Muscle layer of duodenum (tissue), 2 donors: Measurements from ENCODE around the gene RASAL1.
"Not testable (repeated sequence)": the region's sequence is repeated elsewhere in the genome, so short reads cannot be mapped to it uniquely, and the experiment has no call there.

Source experiments
- H3K27ac ChIP-seq: one replicate; pipeline ENCODE4 v1.7.0; 2013; ENCODE audit warnings: mild to moderate bottlenecking, low read length
- H3K27me3 ChIP-seq: one replicate; pipeline ENCODE4 v1.7.0; 2013; ENCODE audit warnings: low read depth, mild to moderate bottlenecking, control low read depth, low read length
- H3K36me3 ChIP-seq, 2 donors: one replicate each; pipeline ENCODE4 v1.7.0; 2013; ENCODE audit warnings: low read length in 2 of 2, control low read depth in 1 of 2, mild to moderate bottlenecking in 1 of 2; ENCODE audit not compliant: insufficient read depth in 2 of 2, control insufficient read depth in 1 of 2
- H3K4me1 ChIP-seq, 2 donors: one replicate each; pipeline ENCODE4 v1.7.0; 2013; ENCODE audit warnings: low read length in 2 of 2, mild to moderate bottlenecking in 2 of 2, control low read depth in 1 of 2, moderate library complexity in 1 of 2; ENCODE audit not compliant: insufficient read depth in 2 of 2, control insufficient read depth in 1 of 2
- H3K4me3 ChIP-seq, 2 donors: one replicate each; pipeline ENCODE4 v1.7.0; 2013; ENCODE audit warnings: low read length in 2 of 2, low read depth in 1 of 2, mild to moderate bottlenecking in 1 of 2
- H3K9me3 ChIP-seq, 2 donors: one replicate each; pipeline ENCODE4 v1.7.0; 2013; ENCODE audit warnings: low read length in 2 of 2, control low read depth in 1 of 2, mild to moderate bottlenecking in 1 of 2; ENCODE audit not compliant: control insufficient read depth in 1 of 2
- donor health status: healthy.

Gene RASAL1

GRCh38 chr12:113120670-113121370 is 14.7 kb downstream of the RASAL1 start:
- Histone ChIP-seq H3K27me3 (peaks cover 6% of the 10 kb centered on the region), H3K9me3 (peaks cover 0 to 5% of the 10 kb centered on the region in 2 donors), H3K27ac (no peak overlapping the region), H3K4me1 (no peaks in the 10 kb centered on the region), H3K36me3 (no peaks in the 10 kb centered on the region), H3K4me3 (no peak overlapping the region)

GRCh38 chr12:113119980-113120669 is 15.4 kb downstream of the RASAL1 start:
- no peak overlapping the region for H3K4me3 ChIP-seq
- H3K27ac ChIP-seq, result no peak overlapping the region

GRCh38 chr12:113118142-113118541 is 17.4 kb downstream of the RASAL1 start:
- peaks cover 6% of the 10 kb centered on the region for H3K27me3 ChIP-seq
- H3K36me3 ChIP-seq, result no peaks in the 10 kb centered on the region
- H3K4me1 ChIP-seq, result no peaks in the 10 kb centered on the region
- no peak overlapping the region for H3K27ac ChIP-seq
- H3K4me3 ChIP-seq, result no peak overlapping the region
- H3K9me3 ChIP-seq, result peaks cover 0 to 2% of the 10 kb centered on the region in 2 donors

More at GRCh38 chr12:113119980-113120669, 15.4 kb downstream of the RASAL1 start:
- Histone ChIP-seq H3K27me3 (peaks cover 6% of the 10 kb centered on the region), H3K36me3 (no peaks in the 10 kb centered on the region), H3K9me3 (peaks cover 0 to 5% of the 10 kb centered on the region in 2 donors), H3K4me1 (no peaks in the 10 kb centered on the region)

GRCh38 chr12:113117684-113118083 is 17.9 kb downstream of the RASAL1 start:
- not testable (repeated sequence) for H3K27me3 ChIP-seq

GRCh38 chr12:113116875-113117274 is 18.7 kb downstream of the RASAL1 start:
- Histone ChIP-seq H3K36me3 (no peaks in the 10 kb centered on the region), H3K27me3 (peaks cover 6% of the 10 kb centered on the region), H3K4me3 (no peak overlapping the region), H3K4me1 (no peaks in the 10 kb centered on the region), H3K27ac (no peak overlapping the region), H3K9me3 (no peaks in the 10 kb centered on the region)

More at GRCh38 chr12:113117684-113118083, 17.9 kb downstream of the RASAL1 start:
- H3K27ac ChIP-seq, H3K4me3 ChIP-seq, H3K36me3 ChIP-seq, H3K4me1 ChIP-seq, H3K9me3 ChIP-seq: not testable (repeated sequence)

GRCh38 chr12:113115455-113116126 is 20.0 kb downstream of the RASAL1 start:
- no peaks in the 10 kb centered on the region for H3K9me3 ChIP-seq
- no peak overlapping the region for H3K4me3 ChIP-seq
- no peaks in the 10 kb centered on the region for H3K36me3 ChIP-seq
- H3K27me3 ChIP-seq, result peaks cover 6% of the 10 kb centered on the region
- no peak overlapping the region for H3K27ac ChIP-seq
- no peaks in the 10 kb centered on the region for H3K4me1 ChIP-seq

GRCh38 chr12:113114447-113115178 is 20.9 kb downstream of the RASAL1 start:
- Histone ChIP-seq H3K4me3 (no peak overlapping the region), H3K27me3 (peaks cover 5% of the 10 kb centered on the region), H3K27ac (no peak overlapping the region), H3K4me1 (no peaks in the 10 kb centered on the region), H3K9me3 (no peaks in the 10 kb centered on the region), H3K36me3 (no peaks in the 10 kb centered on the region)

- Histone ChIP-seq H3K4me1 (no peaks in the 10 kb centered on the region), H3K27ac (no peak overlapping the region), H3K9me3 (no peaks in the 10 kb centered on the region), H3K36me3 (no peaks in the 10 kb centered on the region), H3K4me3 (no peak overlapping the region), H3K27me3 (no peaks in the 10 kb centered on the region)
Measured at GRCh38 chr12:113113397-113113796, 22.2 kb downstream of the RASAL1 start.

- Histone ChIP-seq H3K4me1 (no peaks in the 10 kb centered on the region), H3K27ac (no peak overlapping the region)
Measured at GRCh38 chr12:113112043-113112899, 23.3 kb downstream of the RASAL1 start.

GRCh38 chr12:113111247-113111646 is 24.3 kb downstream of the RASAL1 start:
- Histone ChIP-seq H3K36me3 (no peaks in the 10 kb centered on the region), H3K4me3 (no peak overlapping the region), H3K9me3 (no peaks in the 10 kb centered on the region), H3K4me1 (no peaks in the 10 kb centered on the region), H3K27me3 (no peaks in the 10 kb centered on the region), H3K27ac (no peak overlapping the region)

More at GRCh38 chr12:113112043-113112899, 23.3 kb downstream of the RASAL1 start:
- H3K36me3 ChIP-seq, result no peaks in the 10 kb centered on the region
- H3K27me3 ChIP-seq, result no peaks in the 10 kb centered on the region
- no peak overlapping the region for H3K4me3 ChIP-seq
- no peaks in the 10 kb centered on the region for H3K9me3 ChIP-seq
